Measurements from ENCODE around the gene BOD1.

DNA sequence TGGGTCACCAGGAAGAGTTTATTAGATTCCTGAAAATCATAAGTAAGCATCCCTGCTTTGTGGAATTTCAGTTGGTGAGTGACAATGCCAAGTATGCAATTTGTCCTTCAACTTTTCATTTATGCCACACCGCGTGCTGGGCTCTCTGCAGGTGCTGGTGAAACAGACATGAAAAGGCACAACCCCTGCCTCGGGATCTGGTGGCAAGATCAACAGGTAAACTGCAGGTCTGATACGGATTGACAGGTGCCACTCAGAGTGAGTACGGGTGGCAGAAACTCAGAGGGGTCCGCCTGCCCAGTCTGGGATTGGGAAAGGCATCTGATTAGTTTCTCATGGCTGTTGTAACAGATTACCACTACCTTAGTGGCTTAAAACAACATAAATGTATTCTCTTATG is 40.5 kb downstream of the BOD1 start:
- TF ChIP-seq, protein P1, sequence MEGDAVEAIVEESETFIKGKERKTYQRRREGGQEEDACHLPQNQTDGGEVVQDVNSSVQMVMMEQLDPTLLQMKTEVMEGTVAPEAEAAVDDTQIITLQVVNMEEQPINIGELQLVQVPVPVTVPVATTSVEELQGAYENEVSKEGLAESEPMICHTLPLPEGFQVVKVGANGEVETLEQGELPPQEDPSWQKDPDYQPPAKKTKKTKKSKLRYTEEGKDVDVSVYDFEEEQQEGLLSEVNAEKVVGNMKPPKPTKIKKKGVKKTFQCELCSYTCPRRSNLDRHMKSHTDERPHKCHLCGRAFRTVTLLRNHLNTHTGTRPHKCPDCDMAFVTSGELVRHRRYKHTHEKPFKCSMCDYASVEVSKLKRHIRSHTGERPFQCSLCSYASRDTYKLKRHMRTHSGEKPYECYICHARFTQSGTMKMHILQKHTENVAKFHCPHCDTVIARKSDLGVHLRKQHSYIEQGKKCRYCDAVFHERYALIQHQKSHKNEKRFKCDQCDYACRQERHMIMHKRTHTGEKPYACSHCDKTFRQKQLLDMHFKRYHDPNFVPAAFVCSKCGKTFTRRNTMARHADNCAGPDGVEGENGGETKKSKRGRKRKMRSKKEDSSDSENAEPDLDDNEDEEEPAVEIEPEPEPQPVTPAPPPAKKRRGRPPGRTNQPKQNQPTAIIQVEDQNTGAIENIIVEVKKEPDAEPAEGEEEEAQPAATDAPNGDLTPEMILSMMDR (IDR thresholded peaks at IDR 0.05), result no peak
- TF ChIP-seq POLR2A (IDR thresholded peaks at IDR 0.05), result no peak

Data from thyroid gland (tissue), 4 donors.